ENCODE results near the gene ATXN7L2. TPM values are rescaled to one million over a fixed set of nuclear protein-coding genes. Genes with fewer than 3 reads are reported as not detected.

Gene ATXN7L2
- total RNA-seq, 2 experiments from 2014 or later, result 11.2 to 13.7 TPM

- H3K9me3 Mint-ChIP-seq, result no peaks in the 10 kb centered on the region
- intact Hi-C loops (cut with micrococcal nuclease), result no loop called here
- H3K4me1 Mint-ChIP-seq (ENCODE audit: low read depth), result peaks cover 18% of the 10 kb centered on the region
- H3K4me3 Mint-ChIP-seq, result no peak overlapping the region
- ATAC-seq, result no peak
- no peak overlapping the region for H3K27ac Mint-ChIP-seq
- no peaks in the 10 kb centered on the region for H3K36me3 Mint-ChIP-seq (ENCODE audit: low read depth)
- ChIA-PET CTCF (interaction anchor here (1.3 to 40.7 kb wide), 4 partner anchors 15 to 32 kb away, joined by 3 to 1390 read pairs (median 16); partner anchors contain the start of genes CYB561D1 and GPR61), POLR2A (interaction anchor here (1.8 to 1.9 kb wide), 2 partner anchors 15 to 18 kb away, joined by 4 read pairs; no protein-coding TSS in a partner anchor)
- TF ChIP-seq, protein P1, sequence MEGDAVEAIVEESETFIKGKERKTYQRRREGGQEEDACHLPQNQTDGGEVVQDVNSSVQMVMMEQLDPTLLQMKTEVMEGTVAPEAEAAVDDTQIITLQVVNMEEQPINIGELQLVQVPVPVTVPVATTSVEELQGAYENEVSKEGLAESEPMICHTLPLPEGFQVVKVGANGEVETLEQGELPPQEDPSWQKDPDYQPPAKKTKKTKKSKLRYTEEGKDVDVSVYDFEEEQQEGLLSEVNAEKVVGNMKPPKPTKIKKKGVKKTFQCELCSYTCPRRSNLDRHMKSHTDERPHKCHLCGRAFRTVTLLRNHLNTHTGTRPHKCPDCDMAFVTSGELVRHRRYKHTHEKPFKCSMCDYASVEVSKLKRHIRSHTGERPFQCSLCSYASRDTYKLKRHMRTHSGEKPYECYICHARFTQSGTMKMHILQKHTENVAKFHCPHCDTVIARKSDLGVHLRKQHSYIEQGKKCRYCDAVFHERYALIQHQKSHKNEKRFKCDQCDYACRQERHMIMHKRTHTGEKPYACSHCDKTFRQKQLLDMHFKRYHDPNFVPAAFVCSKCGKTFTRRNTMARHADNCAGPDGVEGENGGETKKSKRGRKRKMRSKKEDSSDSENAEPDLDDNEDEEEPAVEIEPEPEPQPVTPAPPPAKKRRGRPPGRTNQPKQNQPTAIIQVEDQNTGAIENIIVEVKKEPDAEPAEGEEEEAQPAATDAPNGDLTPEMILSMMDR (IDR thresholded peaks at IDR 0.05), result no peak
- H3K27me3 Mint-ChIP-seq, result no peaks in the 10 kb centered on the region
- no peak for DNase-seq
Observed at GRCh38 chr1:109514846-109515245, 31.1 kb downstream of the ATXN7L2 start.

DNA sequence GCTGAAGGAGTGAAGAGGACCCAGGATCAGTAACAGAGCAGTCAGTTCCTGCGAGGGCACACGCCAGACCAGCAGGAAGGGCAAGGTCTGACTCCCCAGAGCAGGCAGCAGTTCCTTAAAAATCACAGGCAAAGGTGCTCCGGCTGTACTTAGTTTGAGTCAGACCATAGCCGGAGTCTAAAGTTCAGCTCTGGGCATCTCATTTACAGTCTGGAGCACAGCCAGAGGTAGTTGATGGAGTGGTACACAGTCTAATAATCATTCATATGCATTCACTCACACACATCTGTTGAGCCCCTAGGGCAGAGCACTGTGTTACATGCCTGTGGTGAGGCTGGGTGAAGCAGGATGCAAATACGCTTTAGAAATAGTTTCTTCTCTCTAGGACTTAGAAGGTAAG is 33.2 kb downstream of the ATXN7L2 start:
- Mint-ChIP-seq H3K27ac (no peak overlapping the region), H3K36me3 (ENCODE audit: low read depth) (no peaks in the 10 kb centered on the region), H3K4me1 (ENCODE audit: low read depth) (peaks cover 2% of the 10 kb centered on the region), H3K4me3 (no peak overlapping the region), H3K9me3 (no peaks in the 10 kb centered on the region), H3K27me3 (no peaks in the 10 kb centered on the region)
- ATAC-seq, result no peak
- POLR2A ChIA-PET, result interaction anchor here (1.0 kb wide), 1 partner anchor 14 kb away, joined by 3 read pairs; no protein-coding TSS in a partner anchor
- TF ChIP-seq, protein P1 (IDR thresholded peaks at IDR 0.05), result no peak
- DNase-seq, result no peak
- CTCF ChIA-PET, result interaction anchor here (1.7 to 40.7 kb wide), 5 partner anchors 15 to 123 kb away, joined by 7 to 1390 read pairs (median 12); partner anchors contain the start of genes CYB561D1 and GPR61
- intact Hi-C loops (cut with micrococcal nuclease), result no loop called here

GRCh38 chr1:109517337-109517736 is 33.6 kb downstream of the ATXN7L2 start:
- Mint-ChIP-seq H3K4me3 (no peak overlapping the region), H3K9me3 (no peaks in the 10 kb centered on the region), H3K27me3 (no peaks in the 10 kb centered on the region), H3K27ac (no peak overlapping the region), H3K36me3 (ENCODE audit: low read depth) (no peaks in the 10 kb centered on the region), H3K4me1 (ENCODE audit: low read depth) (peaks cover 2% of the 10 kb centered on the region)
- intact Hi-C loops (cut with micrococcal nuclease), result no loop called here
- POLR2A ChIA-PET, result no interaction called here
- no peak for ATAC-seq
- TF ChIP-seq, protein P1 (IDR thresholded peaks at IDR 0.05), result no peak
- DNase-seq, result no peak
- CTCF ChIA-PET, result interaction anchor here (1.9 to 40.7 kb wide), 3 partner anchors 15 to 123 kb away, joined by 7 to 1390 read pairs (median 10); partner anchors contain the start of gene GPR61

DNA sequence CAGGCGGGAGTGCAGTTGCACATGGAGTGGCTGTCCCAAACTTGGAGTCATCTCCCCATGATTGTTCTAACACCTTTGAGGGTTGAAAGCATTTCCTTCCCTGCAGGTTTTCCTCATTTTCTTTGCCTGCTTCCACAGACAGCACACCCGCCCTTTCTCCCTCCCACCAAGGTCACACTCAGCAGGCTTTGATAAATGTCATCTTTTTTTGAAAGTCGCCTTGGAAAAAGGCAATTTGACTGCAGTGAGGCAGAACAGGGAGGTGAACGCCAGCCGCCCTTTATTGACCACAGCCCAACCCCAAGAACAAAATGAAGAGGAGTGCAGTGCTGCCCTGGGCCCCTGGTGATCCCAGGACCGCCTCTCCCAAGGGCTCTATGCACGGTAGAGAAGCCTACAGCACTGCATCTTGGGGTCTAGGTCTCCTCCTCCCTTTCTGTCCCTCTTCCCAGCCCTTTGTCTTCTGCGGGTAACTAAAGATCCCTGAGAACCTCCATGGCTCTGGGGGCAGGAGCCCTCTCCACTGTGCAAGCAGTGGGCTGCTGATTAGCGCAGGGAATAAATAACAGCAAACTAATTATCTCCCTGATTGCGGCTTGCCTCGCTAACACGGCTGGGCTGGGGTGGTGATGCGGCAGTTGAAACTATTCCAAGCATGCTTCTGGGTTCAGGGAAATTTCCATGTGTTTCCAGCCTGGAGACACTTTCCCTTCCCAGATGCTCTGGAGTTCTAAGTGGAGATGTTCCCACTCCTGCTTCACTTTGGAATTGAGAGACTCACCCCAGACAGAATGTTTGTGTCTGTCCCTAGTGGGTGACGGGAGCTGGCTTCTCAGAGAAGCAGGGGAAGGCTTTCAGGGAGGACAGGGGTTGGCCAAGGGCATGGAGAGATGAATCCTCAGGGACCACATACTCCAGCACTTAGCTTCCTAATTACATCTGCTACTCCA is 37.6 kb downstream of the ATXN7L2 start:
- H3K9me3 Mint-ChIP-seq, result no peaks in the 10 kb centered on the region
- H3K36me3 Mint-ChIP-seq (ENCODE audit: low read depth), result no peaks in the 10 kb centered on the region
- no peak overlapping the region for H3K4me3 Mint-ChIP-seq
- intact Hi-C loops (cut with micrococcal nuclease), result no loop called here
- CTCF ChIA-PET, result interaction anchor here (0.9 to 40.7 kb wide), 4 partner anchors 11 to 257 kb away, joined by 3 to 1390 read pairs (median 706); partner anchors contain the start of genes AMIGO1, ATXN7L2, CYB561D1 and GPR61
- no peaks in the 10 kb centered on the region for H3K4me1 Mint-ChIP-seq (ENCODE audit: low read depth)
- ATAC-seq (no peak), DNase-seq (no peak)
- POLR2A ChIA-PET, result interaction anchor here (1.3 kb wide), 1 partner anchor 11 kb away, joined by 4 read pairs; no protein-coding TSS in a partner anchor
- no peaks in the 10 kb centered on the region for H3K27me3 Mint-ChIP-seq
- no peak overlapping the region for H3K27ac Mint-ChIP-seq
- TF ChIP-seq, protein P1 (IDR thresholded peaks at IDR 0.05), result no peak
